Lung (tissue), 12 donors: ENCODE results near the gene PILRB. TPM values are rescaled to one million over a fixed set of nuclear protein-coding genes. Genes with fewer than 3 reads are reported as not detected.

Experiments used
- ATAC-seq: fragments of 200-7000 bp; cut with Tn5 transposase; one replicate; pipeline ENCODE4 v1.9.1; 2020; ENCODE audit warnings: moderate number of reproducible peaks; ENCODE audit not compliant: insufficient read depth, low FRiP score
- DNase-seq, 3 donors: peaks; one replicate each; pipeline ENCODE4 v3.0.0-alpha.2; 2013 to 2017
- H3K27ac ChIP-seq, 2 donors: one replicate each; pipeline ENCODE4 v1.5.1; 2013; ENCODE audit warnings: mild to moderate bottlenecking in 2 of 2, moderate library complexity in 2 of 2, control low read depth in 1 of 2, inconsistent platforms in 1 of 2, low read depth in 1 of 2, low read length in 1 of 2
- H3K27me3 ChIP-seq, 3 donors: one replicate each; pipeline ENCODE4 v1.5.1; 2013; ENCODE audit warnings: low read length in 2 of 3; ENCODE audit not compliant: control insufficient read depth in 3 of 3, insufficient read depth in 3 of 3
- H3K36me3 ChIP-seq, 4 donors: one replicate each; pipeline ENCODE4 v1.5.1; 2013; ENCODE audit warnings: low read length in 4 of 4, mild to moderate bottlenecking in 1 of 4, moderate library complexity in 1 of 4; ENCODE audit not compliant: control insufficient read depth in 4 of 4, insufficient read depth in 4 of 4
- H3K4me1 ChIP-seq, 5 donors: one replicate each; pipeline ENCODE4 v1.5.1; 2013; ENCODE audit warnings: low read length in 5 of 5, mild to moderate bottlenecking in 2 of 5, moderate library complexity in 1 of 5; ENCODE audit not compliant: control insufficient read depth in 5 of 5, insufficient read depth in 5 of 5
- H3K4me3 ChIP-seq: one replicate; pipeline ENCODE4 v1.5.1; 2013; ENCODE audit warnings: mild to moderate bottlenecking, control low read depth, moderate library complexity
- H3K9ac ChIP-seq, 2 donors: one replicate each; pipeline ENCODE4 v1.5.1; 2013; ENCODE audit warnings: low read length in 2 of 2, control low read depth in 1 of 2; ENCODE audit not compliant: insufficient read depth in 1 of 2
- H3K9me3 ChIP-seq, 4 donors: one replicate each; pipeline ENCODE4 v1.5.1; 2013; ENCODE audit warnings: low read length in 3 of 4, mild to moderate bottlenecking in 1 of 4, moderate library complexity in 1 of 4; ENCODE audit not compliant: control insufficient read depth in 4 of 4, insufficient read depth in 3 of 4
- CTCF ChIP-seq: IDR thresholded peaks from 2 replicates; pipeline ENCODE4 v1.5.1; 2012; ENCODE audit warnings: mild to moderate bottlenecking; ENCODE audit errors: control extremely low read depth, extremely low read depth
- WGBS, 2 donors: extraction: QIAGEN DNeasy Blood & Tissue Kit; methylation state at CpG; one replicate each; pipeline ENCODE4 v1.1.7; 2013; 5-methylcytosine and 5-hydroxymethylcytosine counted together
- polyA plus RNA-seq, 2 donors: library from polyadenylated mRNA; stranded (reverse); fragments of 200-250 nt; gene quantifications; one replicate each; pipeline ENCODE4 v1.2.1, GENCODE V29; 2013
- total RNA-seq, 2 donors: library from RNA; depleted of rRNA in 1 of 2; stranded (reverse); fragments of >200 nt in 1 of 2; gene quantifications; one replicate each; pipeline ENCODE4 v1.2.1, GENCODE V29; 2014 to 2021
- donor health status: control.
- donor health status: control.
- donor health status: Bipolar disorder and iron deficiency.
- donor health status: healthy.
- donor health status: DM: yes; HTN: yes; CAD: no.

PILRB gene
- total and polyA plus RNA-seq, 4 donors, result 22.0 to 50.1 (median 31.2) TPM

- Histone ChIP-seq H3K27me3 (no peaks in the 10 kb centered on the region), H3K4me3 (no peak overlapping the region), H3K27ac (no peak overlapping the region), H3K9ac (no peak overlapping the region), H3K4me1 (no peaks in the 10 kb centered on the region), H3K9me3 (peaks cover 0 to 1% (median 0%) of the 10 kb centered on the region in 4 donors), H3K36me3 (peaks cover 0 to 2% (median 0%) of the 10 kb centered on the region in 4 donors)
- no peak for ATAC-seq
- WGBS, 2 donors, result 37 to 49% methylated on average over 2 of the region's 2 CpGs
- TF ChIP-seq CTCF, result no peak
- DNase-seq, result no peak
Measured at GRCh38 chr7:100398239-100398638, 40.3 kb downstream of the PILRB start.

- H3K4me3 ChIP-seq, result no peak overlapping the region
- WGBS, 2 donors, result 96 to 98% methylated on average over 3 of the region's 3 CpGs
- peaks cover 0 to 1% (median 0%) of the 10 kb centered on the region in 4 donors for H3K9me3 ChIP-seq
- ATAC-seq (no peak), DNase-seq (no peak)
- no peak overlapping the region for H3K9ac ChIP-seq
- H3K27me3 ChIP-seq, result no peaks in the 10 kb centered on the region
- H3K27ac ChIP-seq, result no peak overlapping the region
- H3K4me1 ChIP-seq, result no peaks in the 10 kb centered on the region
- peaks cover 0 to 2% (median 0%) of the 10 kb centered on the region in 4 donors for H3K36me3 ChIP-seq
- TF ChIP-seq CTCF, result no peak
Measured at GRCh38 chr7:100400041-100400440, 42.1 kb downstream of the PILRB start.

GRCh38 chr7:100400656-100401055, 42.7 kb downstream of the PILRB start:
- Histone ChIP-seq H3K9ac (no peak overlapping the region), H3K4me1 (no peaks in the 10 kb centered on the region), H3K27ac (no peak overlapping the region), H3K27me3 (no peaks in the 10 kb centered on the region), H3K36me3 (peaks cover 0 to 2% (median 0%) of the 10 kb centered on the region in 4 donors), H3K9me3 (peaks cover 0 to 1% (median 0%) of the 10 kb centered on the region in 4 donors), H3K4me3 (no peak overlapping the region)
- TF ChIP-seq CTCF, result no peak
- 80 to 87% methylated on average over 11 of the region's 11 CpGs for WGBS, 2 donors
- ATAC-seq, result no peak
- DNase-seq, result peak; percentile 30 to 45 (median 33)

GRCh38 chr7:100401811-100402210, 43.9 kb downstream of the PILRB start:
- WGBS, 2 donors, result 76 to 77% methylated on average over 5 of the region's 5 CpGs
- Histone ChIP-seq H3K27me3 (no peaks in the 10 kb centered on the region), H3K27ac (no peak overlapping the region), H3K4me3 (no peak overlapping the region), H3K36me3 (peaks cover 0 to 2% (median 0%) of the 10 kb centered on the region in 4 donors), H3K9me3 (peaks cover 0 to 1% (median 0%) of the 10 kb centered on the region in 4 donors), H3K9ac (no peak overlapping the region), H3K4me1 (no peaks in the 10 kb centered on the region)
- no peak for ATAC-seq
- DNase-seq, result no peak
- TF ChIP-seq CTCF, result no peak
